Uterus (tissue), 2 donors: ENCODE data around the gene GALNT7.

Experiments
- POLR2A ChIP-seq, 2 donors: fragments of 450-650 bp; IDR thresholded peaks; one replicate each; pipeline ENCODE4 v1.6.1; 2016; ENCODE audit warnings: antibody characterized with exemption in 2 of 2, mild to moderate bottlenecking in 1 of 2, moderate library complexity in 1 of 2
- TF ChIP-seq, protein P1 (sequence below), 4 experiments: fragments of 200-600 bp in 2 of 4; fragments of 450-650 bp in 2 of 4; sonication (generic) in 2 of 4; IDR thresholded peaks; one replicate each; pipeline ENCODE4 v1.5.1; 2016 to 2019; ENCODE audit warnings: antibody characterized with exemption in 4 of 4, mild to moderate bottlenecking in 2 of 4, moderate library complexity in 1 of 4

- TF ChIP-seq, protein P1, sequence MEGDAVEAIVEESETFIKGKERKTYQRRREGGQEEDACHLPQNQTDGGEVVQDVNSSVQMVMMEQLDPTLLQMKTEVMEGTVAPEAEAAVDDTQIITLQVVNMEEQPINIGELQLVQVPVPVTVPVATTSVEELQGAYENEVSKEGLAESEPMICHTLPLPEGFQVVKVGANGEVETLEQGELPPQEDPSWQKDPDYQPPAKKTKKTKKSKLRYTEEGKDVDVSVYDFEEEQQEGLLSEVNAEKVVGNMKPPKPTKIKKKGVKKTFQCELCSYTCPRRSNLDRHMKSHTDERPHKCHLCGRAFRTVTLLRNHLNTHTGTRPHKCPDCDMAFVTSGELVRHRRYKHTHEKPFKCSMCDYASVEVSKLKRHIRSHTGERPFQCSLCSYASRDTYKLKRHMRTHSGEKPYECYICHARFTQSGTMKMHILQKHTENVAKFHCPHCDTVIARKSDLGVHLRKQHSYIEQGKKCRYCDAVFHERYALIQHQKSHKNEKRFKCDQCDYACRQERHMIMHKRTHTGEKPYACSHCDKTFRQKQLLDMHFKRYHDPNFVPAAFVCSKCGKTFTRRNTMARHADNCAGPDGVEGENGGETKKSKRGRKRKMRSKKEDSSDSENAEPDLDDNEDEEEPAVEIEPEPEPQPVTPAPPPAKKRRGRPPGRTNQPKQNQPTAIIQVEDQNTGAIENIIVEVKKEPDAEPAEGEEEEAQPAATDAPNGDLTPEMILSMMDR (IDR thresholded peaks at IDR 0.05), result no peak
- TF ChIP-seq POLR2A (IDR thresholded peaks at IDR 0.05), result no peak
Measured at GRCh38 chr4:173189117-173189693, 20.6 kb downstream of the GALNT7 start.
